Dedifferentiated amniotic fluid mesenchymal stem cell (primary cell): ENCODE data around the gene C14orf39.
"Not testable (repeated sequence)": the region's sequence is repeated elsewhere in the genome, so short reads cannot be mapped to it uniquely, and the experiment has no call there.

Experiments used
- DNase-seq: peaks from one replicate; pipeline ENCODE4 v3.0.0-alpha.2; 2016; ENCODE audit errors: extremely low spot score

Gene C14orf39

GRCh38 chr14:60490270-60490669 lies 4.4 kb upstream of the C14orf39 start:
- DNase-seq: no peak

- no peak for DNase-seq
Measured at GRCh38 chr14:60488175-60488574, 2.3 kb upstream of the C14orf39 start.

- no peak for DNase-seq
Measured at GRCh38 chr14:60487211-60487610, 1.3 kb upstream of the C14orf39 start.

DNA sequence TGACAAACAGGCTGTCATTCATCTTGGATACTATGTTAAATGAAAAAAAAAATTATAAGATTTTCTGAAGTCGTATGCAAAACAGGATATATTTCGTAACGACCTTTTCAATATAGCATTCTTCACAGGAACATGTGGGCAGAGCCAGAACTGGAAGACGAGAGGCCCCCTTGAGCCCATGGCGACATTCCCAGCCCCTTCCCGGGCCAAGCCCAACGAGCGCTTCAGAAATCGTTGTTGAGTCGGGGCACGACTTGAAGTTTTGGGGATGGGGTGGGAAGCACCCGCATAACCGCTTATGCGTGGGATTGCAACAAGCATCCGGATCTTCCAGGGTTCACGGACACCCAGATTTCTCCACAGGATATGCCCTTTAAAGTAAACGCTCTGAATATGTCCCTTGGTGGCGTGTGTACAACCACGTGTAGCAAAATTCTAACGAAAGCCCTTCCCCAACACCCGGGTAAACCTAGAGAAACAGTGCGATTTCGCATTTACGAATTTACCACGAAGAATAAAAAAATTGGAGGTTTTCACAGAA lies 736 bp downstream of the C14orf39 start:
- no peak for DNase-seq

GRCh38 chr14:60482743-60483142 lies 3.1 kb downstream of the C14orf39 start:
- DNase-seq: no peak

DNA sequence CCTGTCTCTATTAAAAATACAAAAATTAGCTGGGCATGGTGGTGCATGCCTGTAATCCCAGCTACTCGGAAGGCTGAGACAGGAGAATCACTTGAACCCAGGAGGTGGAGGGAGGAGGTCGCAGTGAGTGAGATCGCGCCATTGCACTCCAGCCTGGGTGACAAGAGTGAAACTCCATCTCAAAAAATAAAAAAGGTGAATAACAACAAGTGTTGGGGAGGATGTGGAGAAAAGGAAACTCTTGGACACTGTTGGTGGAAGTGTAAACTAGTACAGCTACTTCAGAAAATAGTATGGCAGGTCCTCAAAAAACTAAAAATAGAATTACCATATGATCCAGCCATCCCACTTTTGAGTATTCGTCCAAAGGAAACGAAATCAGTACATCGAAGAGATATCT lies 5.6 kb downstream of the C14orf39 start:
- not testable (repeated sequence) for DNase-seq

DNA sequence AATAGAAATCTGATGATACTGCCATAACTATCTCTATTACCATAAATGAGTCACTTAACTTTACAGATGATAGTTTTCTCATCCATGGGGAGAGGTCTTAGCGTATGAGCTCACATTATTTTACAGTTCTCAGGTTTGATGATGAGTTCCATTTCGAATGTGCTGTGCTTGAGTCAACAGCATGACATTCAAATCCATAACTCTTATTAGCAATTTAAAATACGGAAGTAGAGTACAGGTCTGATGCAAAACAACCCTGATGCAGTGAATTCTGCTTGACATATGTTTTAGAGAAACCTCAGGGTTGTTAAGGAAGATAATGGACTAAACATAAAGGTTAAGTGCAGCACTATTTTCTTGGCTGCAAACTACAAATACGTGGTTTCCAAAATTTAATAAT lies 30.0 kb downstream of the C14orf39 start:
- no peak for DNase-seq

DNA sequence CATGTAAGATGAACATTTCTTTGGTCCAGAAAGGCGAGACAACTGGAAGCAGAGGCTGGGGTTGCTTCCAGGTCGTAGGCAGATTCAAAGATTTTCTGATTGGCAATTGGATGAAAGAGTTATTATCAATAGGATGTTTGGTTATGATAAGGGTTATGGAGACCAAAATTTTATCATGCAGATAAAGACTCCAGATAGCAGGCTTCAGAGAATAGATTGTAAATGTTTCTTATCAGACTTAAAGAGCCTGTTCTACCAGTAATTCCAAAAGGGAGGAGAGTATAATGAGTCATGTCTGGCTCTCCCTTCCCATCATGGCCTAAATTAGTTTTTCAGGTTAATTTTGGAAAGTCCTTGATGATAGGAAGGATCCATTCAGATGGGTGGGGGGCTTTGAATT lies 55.6 kb downstream of the C14orf39 start:
- no peak for DNase-seq

- no peak for DNase-seq
Measured at GRCh38 chr14:60420050-60420449, 65.8 kb downstream of the C14orf39 start.

- not testable (repeated sequence) for DNase-seq
Measured at GRCh38 chr14:60397550-60397949, 88.3 kb downstream of the C14orf39 start.

GRCh38 chr14:60396718-60397343 lies 89.0 kb downstream of the C14orf39 start:
- no peak for DNase-seq
